ENCODE measurements around the gene NEGR1. TPM values are rescaled to one million over a fixed set of nuclear protein-coding genes. Genes with fewer than 3 reads are reported as not detected.

NEGR1 gene
- total RNA-seq, 1 experiment from 2014 or later = 0.44 TPM

GRCh38 chr1:71362076-71362475, 920.3 kb downstream of the NEGR1 start:
- CTCF ChIA-PET = no interaction called here
- no peaks in the 10 kb centered on the region for H4K20me1 ChIP-seq (ENCODE audit: insufficient read depth)
- POLR2A ChIA-PET (ENCODE audit: unreplicated experiment) = no interaction called here
- H3K79me2 ChIP-seq (ENCODE audit: low read depth) = no peaks in the 10 kb centered on the region
- H3K9me2 ChIP-seq (ENCODE audit: insufficient read depth) = no peaks in the 10 kb centered on the region
- no TSS peak for BruUV-seq (replicated peaks)
- H3K36me3 ChIP-seq (ENCODE audit: low read depth) = no peaks in the 10 kb centered on the region
- no peak overlapping the region for H3K4me2 ChIP-seq
- TF ChIP-seq, protein P1, sequence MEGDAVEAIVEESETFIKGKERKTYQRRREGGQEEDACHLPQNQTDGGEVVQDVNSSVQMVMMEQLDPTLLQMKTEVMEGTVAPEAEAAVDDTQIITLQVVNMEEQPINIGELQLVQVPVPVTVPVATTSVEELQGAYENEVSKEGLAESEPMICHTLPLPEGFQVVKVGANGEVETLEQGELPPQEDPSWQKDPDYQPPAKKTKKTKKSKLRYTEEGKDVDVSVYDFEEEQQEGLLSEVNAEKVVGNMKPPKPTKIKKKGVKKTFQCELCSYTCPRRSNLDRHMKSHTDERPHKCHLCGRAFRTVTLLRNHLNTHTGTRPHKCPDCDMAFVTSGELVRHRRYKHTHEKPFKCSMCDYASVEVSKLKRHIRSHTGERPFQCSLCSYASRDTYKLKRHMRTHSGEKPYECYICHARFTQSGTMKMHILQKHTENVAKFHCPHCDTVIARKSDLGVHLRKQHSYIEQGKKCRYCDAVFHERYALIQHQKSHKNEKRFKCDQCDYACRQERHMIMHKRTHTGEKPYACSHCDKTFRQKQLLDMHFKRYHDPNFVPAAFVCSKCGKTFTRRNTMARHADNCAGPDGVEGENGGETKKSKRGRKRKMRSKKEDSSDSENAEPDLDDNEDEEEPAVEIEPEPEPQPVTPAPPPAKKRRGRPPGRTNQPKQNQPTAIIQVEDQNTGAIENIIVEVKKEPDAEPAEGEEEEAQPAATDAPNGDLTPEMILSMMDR (conservative IDR thresholded peaks at IDR 0.05) = no peak
- no peak for TF ChIP-seq EZH2 (IDR thresholded peaks at IDR 0.05; ENCODE audit: low read depth)
- no peak overlapping the region for H3K4me3 ChIP-seq
- no peaks in the 10 kb centered on the region for H3K4me1 ChIP-seq (replicated peaks; ENCODE audit: insufficient read depth)
- DNase-seq = no peak
- no peaks in the 10 kb centered on the region; the same call in 1 of the 2 replicates for H3K9me3 ChIP-seq (ENCODE audit: insufficient read depth, low read depth)
- no peak overlapping the region for H2AFZ ChIP-seq
- no peaks in the 10 kb centered on the region for H3K27me3 ChIP-seq (ENCODE audit: insufficient read depth, low read depth)
- no peak overlapping the region for H3K27ac ChIP-seq
- intact Hi-C loops (cut with micrococcal nuclease; ENCODE audit: unreplicated experiment) = no loop called here
- H3F3A ChIP-seq (ENCODE audit: insufficient read depth, low read depth) = no peaks in the 10 kb centered on the region

DNA sequence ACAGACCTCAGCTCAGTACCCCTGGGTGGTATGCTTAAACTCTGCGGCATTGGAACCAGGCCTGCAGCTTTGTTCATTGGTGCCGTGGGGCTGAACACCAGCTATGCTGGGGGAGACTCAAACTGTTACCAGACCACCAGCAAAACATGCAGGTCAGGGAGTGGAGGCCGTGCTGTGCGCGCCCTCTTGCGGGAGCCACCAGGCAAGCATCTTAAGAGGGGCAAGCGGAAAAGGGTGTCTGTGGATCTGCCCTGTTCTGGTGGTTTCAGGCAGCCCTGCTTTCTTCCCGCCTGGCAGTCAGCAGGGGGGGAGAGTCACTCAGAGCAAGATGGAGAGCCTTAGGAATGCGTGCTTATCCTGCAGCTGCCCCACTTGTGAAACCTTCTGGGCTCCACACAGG, 924.6 kb downstream of the NEGR1 start:
- no peak for DNase-seq
- Histone ChIP-seq H3K9me2 (ENCODE audit: insufficient read depth) (no peaks in the 10 kb centered on the region), H4K20me1 (ENCODE audit: insufficient read depth) (no peaks in the 10 kb centered on the region), H3K4me2 (no peak overlapping the region), H3K4me3 (no peak overlapping the region), H3K79me2 (ENCODE audit: low read depth) (no peaks in the 10 kb centered on the region), H3K9me3 (ENCODE audit: insufficient read depth, low read depth) (no peaks in the 10 kb centered on the region; the same call in 1 of the 2 replicates), H3K4me1 (replicated peaks; ENCODE audit: insufficient read depth) (no peaks in the 10 kb centered on the region), H2AFZ (no peak overlapping the region), H3K27ac (no peak overlapping the region), H3F3A (ENCODE audit: insufficient read depth, low read depth) (no peaks in the 10 kb centered on the region), H3K27me3 (ENCODE audit: insufficient read depth, low read depth) (no peaks in the 10 kb centered on the region), H3K36me3 (ENCODE audit: low read depth) (no peaks in the 10 kb centered on the region)
- BruUV-seq (replicated peaks) = no TSS peak
- TF ChIP-seq, protein P1 (conservative IDR thresholded peaks at IDR 0.05) = no peak
- ChIA-PET CTCF (no interaction called here), POLR2A (ENCODE audit: unreplicated experiment) (interaction anchor here (0.6 kb wide), 1 partner anchor 14 kb away, joined by 7 read pairs; no protein-coding TSS in a partner anchor)
- intact Hi-C loops (cut with micrococcal nuclease; ENCODE audit: unreplicated experiment) = no loop called here

DNA sequence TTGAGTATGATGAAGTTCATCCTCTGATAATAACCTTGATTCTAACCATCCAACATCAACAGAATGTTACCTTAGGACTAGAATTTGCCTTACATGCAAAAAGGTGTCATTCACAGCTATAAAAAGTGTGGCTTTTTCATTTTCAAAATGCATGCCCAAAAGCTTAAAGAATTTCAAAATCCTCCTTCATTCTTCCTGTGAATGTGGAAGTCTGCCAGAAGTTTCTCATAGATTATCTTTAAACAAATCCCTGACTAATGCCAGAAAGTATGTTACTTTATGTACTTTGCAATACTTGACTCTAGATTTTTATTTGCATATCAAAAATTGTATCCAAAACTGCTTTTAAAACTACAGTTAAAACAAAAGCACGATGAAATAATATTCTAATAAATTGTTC, 930.9 kb downstream of the NEGR1 start:
- CTCF ChIA-PET = no interaction called here
- DNase-seq = no peak

More for the DNA sequence above, 930.9 kb downstream of the NEGR1 start:
- TF ChIP-seq, protein P1 (conservative IDR thresholded peaks at IDR 0.05) = no peak
- intact Hi-C loops (cut with micrococcal nuclease; ENCODE audit: unreplicated experiment) = no loop called here
- Histone ChIP-seq H4K20me1 (ENCODE audit: insufficient read depth) (no peaks in the 10 kb centered on the region), H3K36me3 (ENCODE audit: low read depth) (no peaks in the 10 kb centered on the region), H3F3A (ENCODE audit: insufficient read depth, low read depth) (no peaks in the 10 kb centered on the region), H2AFZ (no peak overlapping the region), H3K27ac (no peak overlapping the region), H3K9me3 (ENCODE audit: insufficient read depth, low read depth) (no peaks in the 10 kb centered on the region; the same call in 1 of the 2 replicates), H3K4me1 (replicated peaks; ENCODE audit: insufficient read depth) (no peaks in the 10 kb centered on the region), H3K79me2 (ENCODE audit: low read depth) (no peaks in the 10 kb centered on the region), H3K4me3 (no peak overlapping the region), H3K4me2 (no peak overlapping the region), H3K27me3 (ENCODE audit: insufficient read depth, low read depth) (no peaks in the 10 kb centered on the region), H3K9me2 (ENCODE audit: insufficient read depth) (no peaks in the 10 kb centered on the region)
- BruUV-seq (replicated peaks) = no TSS peak
- POLR2A ChIA-PET (ENCODE audit: unreplicated experiment) = no interaction called here

Data from PC-9 (cell line).